ENCODE measurements around the gene BACE1-AS. TPM values are rescaled to one million over a fixed set of nuclear protein-coding genes. Genes with fewer than 3 reads are reported as not detected.

The BACE1-AS gene
- total and polyA plus RNA-seq, 12 donors = 4.0 to 35.1 (median 7.5) TPM

- Histone ChIP-seq H3K27me3 (no peaks in the 10 kb centered on the region), H3K27ac (peak overlapping the region in 3 of 5 donors; percentile 14 to 36 (median 30)), H3K36me3 (replicated peaks in 1 of 2) (no peaks in the 10 kb centered on the region), H3K4me3 (peak overlapping the region in 3 of 4 donors; percentile 48 to 93 (median 80)), H3K4me1 (replicated peaks in 1 of 2) (peaks cover 19 to 41% of the 10 kb centered on the region in 2 donors), H3K9me3 (replicated peaks in 1 of 3) (no peaks in the 10 kb centered on the region)
- DNase-seq = peak in 3 of 7 donors; percentile 9 to 28 (median 24)
- TF ChIP-seq CTCF (IDR thresholded peaks at IDR 0.05) (no peak), POLR2A (IDR thresholded peaks at IDR 0.05) (no peak)
- intact Hi-C loops (cut with DNase I) = loop anchor here (5.0 to 10.0 kb wide), 2 partner anchors 71 to 83 kb away; partner anchors contain the start of genes PCSK7 (in 1 of the 2) and RNF214 (in 1 of the 2)
- 1 to 11% (median 2%) methylated on average over 9 to 61 of the region's 62 CpGs for WGBS, 4 donors
Measured at GRCh38 chr11:117315285-117316196, 24.4 kb downstream of the BACE1-AS start.

GRCh38 chr11:117316197-117316961 lies 25.2 kb downstream of the BACE1-AS start, which contains the start of gene BACE1:
BACE1 (minus strand) TSS chr11:117316256; CDS start chr11:117315795, 461 bp downstream.
- Histone ChIP-seq H3K4me1 (replicated peaks in 1 of 2) (peaks cover 19 to 41% of the 10 kb centered on the region in 2 donors), H3K27me3 (no peaks in the 10 kb centered on the region), H3K4me3 (peak within 1 kb of the TSS in 3 of 4 donors; percentile 48 to 93 (median 80)), H3K36me3 (replicated peaks in 1 of 2) (no peaks in the 10 kb centered on the region), H3K9me3 (replicated peaks in 1 of 3) (no peaks in the 10 kb centered on the region), H3K27ac (peak within 1 kb of the TSS in 3 of 5 donors; percentile 14 to 36 (median 30))
- intact Hi-C loops (cut with DNase I) = loop anchor here (5.0 to 10.0 kb wide), 2 partner anchors 72 to 84 kb away; partner anchors contain the start of genes PCSK7 (in 1 of the 2) and RNF214 (in 1 of the 2)
- TF ChIP-seq CTCF (IDR thresholded peaks at IDR 0.05) (peak in 4 of 6 experiments; percentile 18 to 32 (median 26)), POLR2A (IDR thresholded peaks at IDR 0.05) (peak; percentile 46 to 47)
- WGBS, 4 donors = 9 to 19% (median 11%) methylated on average over 13 to 29 of the region's 29 CpGs
- peak; percentile 81 to 90 (median 84) for DNase-seq

- H3K36me3 ChIP-seq (replicated peaks in 1 of 2) = no peaks in the 10 kb centered on the region
- TF ChIP-seq POLR2A (IDR thresholded peaks at IDR 0.05) (no peak), CTCF (IDR thresholded peaks at IDR 0.05) (no peak)
- no peak for DNase-seq
- peaks cover 16 to 24% of the 10 kb centered on the region in 2 donors for H3K4me1 ChIP-seq (replicated peaks in 1 of 2)
- no peaks in the 10 kb centered on the region for H3K9me3 ChIP-seq (replicated peaks in 1 of 3)
- H3K27me3 ChIP-seq = no peaks in the 10 kb centered on the region
- no peak overlapping the region for H3K27ac ChIP-seq
- intact Hi-C loops (cut with DNase I) = loop anchor here (5.0 to 10.0 kb wide), 2 partner anchors 74 to 86 kb away; partner anchors contain the start of genes PCSK7 (in 1 of the 2) and RNF214 (in 1 of the 2)
- no peak overlapping the region for H3K4me3 ChIP-seq
- WGBS, 4 donors = 85 to 92% (median 85%) methylated on average over 6 to 7 of the region's 7 CpGs
Measured at GRCh38 chr11:117318738-117319137, 27.6 kb downstream of the BACE1-AS start.

Measured in adrenal gland (tissue), 12 donors.